GM12874 (cell line): Measurements from ENCODE around the gene CD302.
A peak's percentile ranks its signal among the peaks of the same experiment; 100 is the strongest.

ENCODE experiments used
- CTCF ChIP-seq: IDR thresholded peaks from 2 replicates; pipeline ENCODE4 v1.5.1; 2011; ENCODE audit warnings: low read depth, mild to moderate bottlenecking, control low read depth, low read length, moderate library complexity; ENCODE audit not compliant: insufficient read depth

CD302 gene

GRCh38 chr2:159758686-159759085 lies 39.3 kb downstream of the CD302 start:
- TF ChIP-seq CTCF, result no peak

- TF ChIP-seq CTCF, result no peak
Observed at GRCh38 chr2:159758239-159758638, 39.8 kb downstream of the CD302 start.

GRCh38 chr2:159755788-159756187 lies 42.2 kb downstream of the CD302 start:
- peak; percentile 19; the same call in 1 of the 2 replicates for TF ChIP-seq CTCF

GRCh38 chr2:159755014-159755413 lies 43.0 kb downstream of the CD302 start:
- no peak for TF ChIP-seq CTCF

GRCh38 chr2:159753797-159754196 lies 44.2 kb downstream of the CD302 start:
- no peak for TF ChIP-seq CTCF

GRCh38 chr2:159750873-159751272 lies 47.1 kb downstream of the CD302 start:
- TF ChIP-seq CTCF, result no peak

GRCh38 chr2:159748089-159748488 lies 49.9 kb downstream of the CD302 start:
- no peak for TF ChIP-seq CTCF

- no peak for TF ChIP-seq CTCF
Observed at GRCh38 chr2:159744363-159744762, 53.6 kb downstream of the CD302 start.
